ENCODE data around the gene ZNF678.

DNA sequence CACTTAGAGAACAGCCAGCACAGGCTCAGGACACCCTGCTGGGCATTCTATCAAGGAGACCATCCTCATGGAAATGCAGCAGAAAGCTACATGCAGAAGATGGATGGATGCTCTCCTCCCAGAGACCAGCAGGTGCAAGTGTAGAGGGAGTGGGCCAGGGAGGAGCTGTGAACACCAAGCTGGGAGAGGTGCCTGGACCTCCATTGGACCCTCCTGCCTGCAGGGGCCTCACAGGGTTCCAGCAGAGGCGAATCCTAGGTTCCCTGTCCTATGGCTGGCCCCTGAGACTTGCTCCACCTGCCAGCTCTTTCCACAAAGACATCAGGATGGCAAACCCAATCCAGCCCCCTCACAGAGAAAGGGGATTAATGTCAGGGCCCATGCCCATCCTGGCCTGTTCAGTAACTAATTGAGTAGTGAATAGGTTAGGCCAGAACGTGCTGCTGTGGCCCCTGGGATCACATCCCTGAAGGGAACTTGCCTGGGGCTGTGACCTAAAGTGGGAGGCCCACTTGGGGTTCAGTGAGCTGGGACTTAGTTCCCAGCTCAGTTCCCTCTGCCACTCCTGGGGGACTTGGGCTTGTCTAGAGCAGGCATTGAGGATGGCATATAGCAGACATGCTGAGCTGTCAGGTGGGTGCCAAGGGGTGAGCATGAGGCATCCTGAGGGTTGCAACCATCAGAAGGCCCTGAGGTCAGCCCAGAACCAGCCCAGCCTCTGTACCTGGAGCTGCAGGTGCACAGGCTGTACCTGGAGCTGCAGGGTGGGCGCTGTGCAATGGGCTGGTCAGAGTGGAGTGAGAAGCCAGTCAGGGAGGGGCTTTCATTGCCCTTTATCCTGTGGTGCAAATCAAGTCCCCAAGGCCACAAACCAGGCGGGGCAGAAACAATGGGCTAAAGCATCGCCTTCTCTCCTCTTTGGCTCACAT lies 22.9 kb upstream of the ZNF678 start:
- TF ChIP-seq, protein P1, sequence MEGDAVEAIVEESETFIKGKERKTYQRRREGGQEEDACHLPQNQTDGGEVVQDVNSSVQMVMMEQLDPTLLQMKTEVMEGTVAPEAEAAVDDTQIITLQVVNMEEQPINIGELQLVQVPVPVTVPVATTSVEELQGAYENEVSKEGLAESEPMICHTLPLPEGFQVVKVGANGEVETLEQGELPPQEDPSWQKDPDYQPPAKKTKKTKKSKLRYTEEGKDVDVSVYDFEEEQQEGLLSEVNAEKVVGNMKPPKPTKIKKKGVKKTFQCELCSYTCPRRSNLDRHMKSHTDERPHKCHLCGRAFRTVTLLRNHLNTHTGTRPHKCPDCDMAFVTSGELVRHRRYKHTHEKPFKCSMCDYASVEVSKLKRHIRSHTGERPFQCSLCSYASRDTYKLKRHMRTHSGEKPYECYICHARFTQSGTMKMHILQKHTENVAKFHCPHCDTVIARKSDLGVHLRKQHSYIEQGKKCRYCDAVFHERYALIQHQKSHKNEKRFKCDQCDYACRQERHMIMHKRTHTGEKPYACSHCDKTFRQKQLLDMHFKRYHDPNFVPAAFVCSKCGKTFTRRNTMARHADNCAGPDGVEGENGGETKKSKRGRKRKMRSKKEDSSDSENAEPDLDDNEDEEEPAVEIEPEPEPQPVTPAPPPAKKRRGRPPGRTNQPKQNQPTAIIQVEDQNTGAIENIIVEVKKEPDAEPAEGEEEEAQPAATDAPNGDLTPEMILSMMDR (IDR thresholded peaks at IDR 0.05; ENCODE audit: low read depth, low read length) = no peak
- no peak for TF ChIP-seq EZH2phosphoT487 (IDR thresholded peaks at IDR 0.05; ENCODE audit: low read depth)

Measured in OCI-LY3 (cell line).